Measurements from ENCODE around the gene SNED1.

Gene SNED1

GRCh38 chr2:241029599-241030332 lies 31.3 kb downstream of the SNED1 start:
- DNase-seq (ENCODE audit: low read depth) = no peak

- no peak for DNase-seq (ENCODE audit: low read depth)
These were observed 31.9 kb downstream of the SNED1 start for GRCh38 chr2:241030333-241030680.

- no peak for DNase-seq (ENCODE audit: low read depth)
These were observed 32.5 kb downstream of the SNED1 start for GRCh38 chr2:241030883-241031282.

- DNase-seq (ENCODE audit: low read depth) = no peak
These were observed 33.2 kb downstream of the SNED1 start for GRCh38 chr2:241031436-241032165.

GRCh38 chr2:241033336-241033987 lies 35.0 kb downstream of the SNED1 start:
- DNase-seq (ENCODE audit: low read depth) = no peak

- no peak for DNase-seq (ENCODE audit: low read depth)
These were observed 35.6 kb downstream of the SNED1 start for GRCh38 chr2:241033994-241034393.

GRCh38 chr2:241034490-241035141 lies 36.2 kb downstream of the SNED1 start:
- DNase-seq (ENCODE audit: low read depth) = no peak

- DNase-seq (ENCODE audit: low read depth) = no peak
These were observed 36.9 kb downstream of the SNED1 start for GRCh38 chr2:241035142-241035817.

- DNase-seq (ENCODE audit: low read depth) = no peak
These were observed 37.5 kb downstream of the SNED1 start for GRCh38 chr2:241035818-241036396.

GRCh38 chr2:241036397-241036963 lies 38.1 kb downstream of the SNED1 start:
- DNase-seq (ENCODE audit: low read depth) = no peak

GRCh38 chr2:241036964-241037421 lies 38.6 kb downstream of the SNED1 start:
- DNase-seq (ENCODE audit: low read depth) = no peak

GRCh38 chr2:241037498-241037897 lies 39.1 kb downstream of the SNED1 start:
- DNase-seq (ENCODE audit: low read depth) = no peak

- DNase-seq (ENCODE audit: low read depth) = no peak
These were observed 40.2 kb downstream of the SNED1 start for GRCh38 chr2:241038374-241039180.

- DNase-seq (ENCODE audit: low read depth) = no peak
These were observed 41.0 kb downstream of the SNED1 start for GRCh38 chr2:241039416-241039815.

- no peak for DNase-seq (ENCODE audit: low read depth)
These were observed 41.8 kb downstream of the SNED1 start for GRCh38 chr2:241040081-241040803.

GRCh38 chr2:241041589-241042158 lies 43.3 kb downstream of the SNED1 start:
- DNase-seq (ENCODE audit: low read depth) = no peak

GRCh38 chr2:241043581-241043980 lies 45.2 kb downstream of the SNED1 start:
- no peak for DNase-seq (ENCODE audit: low read depth)

GRCh38 chr2:241047253-241048010 lies 49.0 kb downstream of the SNED1 start:
- DNase-seq (ENCODE audit: low read depth) = no peak
